H1 (cell line): Measurements from ENCODE around the gene PRKCD. TPM values are rescaled to one million over a fixed set of nuclear protein-coding genes. Genes with fewer than 3 reads are reported as not detected.

Experiments used
- CHD2 ChIP-seq: IDR thresholded peaks from 2 replicates; pipeline ENCODE4 v1.6.1; 2012; ENCODE audit warnings: low read length, improper control_type of control experiment
- CTCF ChIP-seq, 3 experiments: IDR thresholded peaks; 1 replicate in 2 of 3; 2 replicates in 1 of 3; pipeline versions ENCODE4 v1.5.1 to v1.6.1; 2011; ENCODE audit warnings: low read length in 3 of 3, mild to moderate bottlenecking in 3 of 3, inconsistent platforms in 2 of 3, low read depth in 1 of 3, moderate library complexity in 1 of 3; ENCODE audit not compliant: insufficient read depth in 1 of 3; ENCODE audit errors: control extremely low read depth in 1 of 3
- polyA plus RNA-seq, 7 experiments: library from polyadenylated mRNA; depleted of rRNA in 3 of 7; stranded (reverse) in 5 of 7; unstranded in 2 of 7; fragments of >200 nt in 5 of 7; fragments of 200-250 nt in 2 of 7; gene quantifications; 1 replicate in 5 of 7; 2 replicates in 1 of 7; 4 replicates in 1 of 7; pipeline versions ENCODE4 v1.2.1 to v1.2.3, GENCODE V29; 2011 to 2013; ENCODE audit warnings: missing spikeins in 2 of 7, mixed read lengths in 2 of 7
- total RNA-seq: library from RNA; stranded (reverse); fragmentation: NEBNext Ultra II Directional; extraction: Animal tissue kit (Norgen Biotek cat#: 25700); gene quantifications from 2 replicates; pipeline ENCODE4 v1.2.1, GENCODE V29; 2021

PRKCD gene
- total and polyA plus RNA-seq, 2 of the 8 experiments (the other 6 are each of a cell fraction or from before 2014, with no cell fraction given), result 22.6 to 23.9 TPM

DNA sequence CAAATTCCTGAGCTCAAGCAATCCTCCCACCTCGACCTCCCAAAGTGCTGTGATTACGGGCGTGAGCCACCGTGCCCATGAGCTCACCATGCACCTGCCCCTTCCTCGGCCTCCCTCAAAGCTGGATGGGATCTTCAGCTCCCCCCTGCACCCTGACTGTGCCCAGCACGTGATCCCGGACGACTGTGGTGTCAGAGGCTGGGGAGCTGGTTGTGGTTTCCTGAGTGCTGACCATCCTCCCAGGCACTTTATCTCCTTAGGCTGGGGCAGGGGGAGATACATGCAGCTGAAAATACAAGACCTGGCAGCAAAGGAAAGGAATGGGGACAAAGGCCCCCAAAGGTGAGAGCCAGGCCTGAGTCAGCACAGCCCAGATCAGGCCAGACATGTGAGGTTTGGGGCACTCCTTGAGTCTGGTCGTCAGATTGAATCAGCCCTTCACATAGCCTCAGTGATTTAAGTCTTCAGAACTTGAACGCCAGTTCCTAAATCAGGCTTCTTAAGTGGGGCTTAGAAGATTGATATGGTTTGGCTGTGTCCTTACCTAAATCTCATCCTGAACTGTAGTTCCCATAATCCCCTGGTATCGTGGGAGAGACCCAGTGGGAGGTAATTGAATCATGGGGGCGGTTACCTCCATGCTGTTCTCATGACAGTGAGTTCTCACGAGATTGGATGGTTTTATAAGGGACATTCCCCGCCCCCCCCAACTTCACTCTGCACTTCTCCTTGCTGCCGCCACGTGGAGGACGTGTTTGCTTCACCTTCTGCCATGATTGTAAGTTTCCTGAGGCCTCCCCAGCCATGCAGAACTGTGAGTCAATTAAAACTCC, 35.8 kb downstream of the PRKCD start (continued):
- TF ChIP-seq CTCF (IDR thresholded peaks at IDR 0.05; ENCODE audit: control extremely low read depth in 1 of 3, insufficient read depth in 1 of 3, low read depth in 1 of 3, low read length in 3 of 3) (peak in 1 of 3 experiments; percentile 11; a peak in 1 of 4 replicates), CHD2 (peak; percentile 88)
